Peyer's patch (tissue), 4 donors: Measurements from ENCODE around the gene WNT3A. TPM values are rescaled to one million over a fixed set of nuclear protein-coding genes. Genes with fewer than 3 reads are reported as not detected.
A peak's percentile ranks its signal among the peaks of the same experiment; 100 is the strongest.

Source experiments
- DNase-seq, 3 donors: peaks; one replicate each; pipeline ENCODE4 v3.0.0-alpha.2; 2017 to 2019
- H3K27ac ChIP-seq, 4 donors: fragments of 200-600 bp; sonication (generic); one replicate each; pipeline ENCODE4 v1.5.1; 2016 to 2019
- H3K27me3 ChIP-seq, 2 donors: fragments of 200-600 bp; sonication (generic); one replicate each; pipeline ENCODE4 v1.5.1; 2019
- H3K36me3 ChIP-seq, 3 donors: fragments of 200-600 bp; sonication (generic); one replicate each; pipeline ENCODE4 v1.5.1; 2016 to 2019
- H3K4me1 ChIP-seq, 4 donors: fragments of 200-600 bp; sonication (generic); one replicate each; pipeline ENCODE4 v1.5.1; 2016 to 2019
- H3K4me3 ChIP-seq, 4 donors: fragments of 200-600 bp; sonication (generic); 1 replicate in 3 of 4; 2 replicates in 1 of 4; pipeline ENCODE4 v1.5.1; 2016 to 2019; ENCODE audit warnings: mild to moderate bottlenecking in 1 of 4
- H3K9me3 ChIP-seq, 4 donors: fragments of 200-600 bp; sonication (generic); one replicate each; pipeline ENCODE4 v1.5.1; 2016 to 2019; ENCODE audit warnings: mild to moderate bottlenecking in 1 of 4
- CTCF ChIP-seq, 6 experiments: fragments of 450-650 bp in 4 of 6; fragments of 200-600 bp in 2 of 6; sonication (generic) in 1 of 6; IDR thresholded peaks; one replicate each; pipeline ENCODE4 v1.5.1; 2017 to 2019; ENCODE audit warnings: antibody characterized with exemption in 6 of 6, mild to moderate bottlenecking in 3 of 6, moderate library complexity in 1 of 6
- POLR2A ChIP-seq, 2 donors: fragments of 450-650 bp; IDR thresholded peaks; one replicate each; pipeline ENCODE4 v1.5.1; 2017; ENCODE audit warnings: antibody characterized with exemption in 2 of 2, mild to moderate bottlenecking in 2 of 2, moderate library complexity in 2 of 2
- total RNA-seq, 4 donors: library from RNA; depleted of rRNA; stranded (reverse); fragments of >200 nt; gene quantifications; one replicate each; pipeline ENCODE4 v1.1.0, GENCODE V29; 2016

The WNT3A gene
- total RNA-seq, 4 donors from 2014 or later, result not detected

- TF ChIP-seq CTCF (IDR thresholded peaks at IDR 0.05), result no peak
- TF ChIP-seq POLR2A (IDR thresholded peaks at IDR 0.05), result no peak
- H3K9me3 ChIP-seq, result no peaks in the 10 kb centered on the region
- peak in 2 of 3 donors; percentile 37 to 45 for DNase-seq
- no peak overlapping the region for H3K4me3 ChIP-seq
- H3K36me3 ChIP-seq, result peaks cover 0 to 10% (median 0%) of the 10 kb centered on the region in 3 donors
- H3K4me1 ChIP-seq, result peaks cover 11 to 86% (median 60%) of the 10 kb centered on the region in 4 donors
- peak overlapping the region in 2 of 4 donors; percentile 4 to 40 for H3K27ac ChIP-seq
- H3K27me3 ChIP-seq, result no peaks in the 10 kb centered on the region
Measured at GRCh38 chr1:228088586-228089498, 82.0 kb downstream of the WNT3A start.

GRCh38 chr1:228089519-228090380 is 83.0 kb downstream of the WNT3A start:
- H3K36me3 ChIP-seq, result peaks cover 0 to 10% (median 0%) of the 10 kb centered on the region in 3 donors
- TF ChIP-seq POLR2A (IDR thresholded peaks at IDR 0.05), result no peak
- TF ChIP-seq CTCF (IDR thresholded peaks at IDR 0.05), result no peak
- no peak overlapping the region for H3K4me3 ChIP-seq
- DNase-seq, result peak in 2 of 3 donors; percentile 42 to 44
- H3K4me1 ChIP-seq, result peaks cover 11 to 77% (median 53%) of the 10 kb centered on the region in 4 donors
- no peaks in the 10 kb centered on the region for H3K9me3 ChIP-seq
- no peaks in the 10 kb centered on the region for H3K27me3 ChIP-seq
- H3K27ac ChIP-seq, result peak overlapping the region in 1 of 4 donors; percentile 44

- Histone ChIP-seq H3K4me3 (no peak overlapping the region), H3K9me3 (no peaks in the 10 kb centered on the region), H3K27me3 (no peaks in the 10 kb centered on the region), H3K4me1 (peaks cover 4 to 72% (median 46%) of the 10 kb centered on the region in 4 donors), H3K27ac (peak overlapping the region in 1 of 4 donors; percentile 44), H3K36me3 (peaks cover 0 to 10% (median 0%) of the 10 kb centered on the region in 3 donors)
- peak in 2 of 3 donors; percentile 43 to 46 for DNase-seq
- TF ChIP-seq POLR2A (IDR thresholded peaks at IDR 0.05), result no peak
- TF ChIP-seq CTCF (IDR thresholded peaks at IDR 0.05), result no peak
Measured at GRCh38 chr1:228090613-228091081, 83.8 kb downstream of the WNT3A start.

- no peak for TF ChIP-seq POLR2A (IDR thresholded peaks at IDR 0.05)
- Histone ChIP-seq H3K27ac (no peak overlapping the region), H3K36me3 (peaks cover 0 to 12% (median 0%) of the 10 kb centered on the region in 3 donors), H3K27me3 (no peaks in the 10 kb centered on the region), H3K4me3 (no peak overlapping the region), H3K9me3 (no peaks in the 10 kb centered on the region), H3K4me1 (peaks cover 0 to 72% (median 44%) of the 10 kb centered on the region in 4 donors)
- DNase-seq, result no peak
Measured at GRCh38 chr1:228091084-228091483, 84.3 kb downstream of the WNT3A start.

- peak in 2 of 3 donors; percentile 30 for DNase-seq
Measured at GRCh38 chr1:228092342-228093049, 85.7 kb downstream of the WNT3A start.

More at GRCh38 chr1:228092342-228093049, 85.7 kb downstream of the WNT3A start:
- H3K9me3 ChIP-seq, result no peaks in the 10 kb centered on the region
- H3K27ac ChIP-seq, result no peak overlapping the region
- H3K4me1 ChIP-seq, result peaks cover 0 to 67% (median 34%) of the 10 kb centered on the region in 4 donors
- TF ChIP-seq CTCF (IDR thresholded peaks at IDR 0.05) (no peak), POLR2A (IDR thresholded peaks at IDR 0.05) (no peak)
- H3K27me3 ChIP-seq, result no peaks in the 10 kb centered on the region
- peaks cover 0 to 26% (median 0%) of the 10 kb centered on the region in 3 donors for H3K36me3 ChIP-seq
- H3K4me3 ChIP-seq, result no peak overlapping the region
